ENCODE measurements around the gene SNRPA.
"Not testable (repeated sequence)": the region's sequence is repeated elsewhere in the genome, so short reads cannot be mapped to it uniquely, and the experiment has no call there.

Gene SNRPA

GRCh38 chr19:40747536-40747935 is 3.5 kb upstream of the SNRPA start:
- DNase-seq: no peak

- DNase-seq: peak; percentile 100
Observed at GRCh38 chr19:40750058-40750873, 737 bp upstream of the SNRPA start, which contains the start of gene ACTMAP. Gene ACTMAP, minus strand, starts transcription at chr19:40750477. Its CDS starts 674 bp downstream, at chr19:40749803.

GRCh38 chr19:40752257-40752781 is 1.3 kb downstream of the SNRPA start:
- no peak for DNase-seq

GRCh38 chr19:40754611-40755247 is 3.7 kb downstream of the SNRPA start:
- DNase-seq: peak; percentile 33

GRCh38 chr19:40755248-40755624 is 4.2 kb downstream of the SNRPA start:
- no peak for DNase-seq

GRCh38 chr19:40755791-40756190 is 4.8 kb downstream of the SNRPA start:
- DNase-seq: no peak

GRCh38 chr19:40756502-40757110 is 5.6 kb downstream of the SNRPA start:
- DNase-seq: no peak

GRCh38 chr19:40758491-40758890 is 7.5 kb downstream of the SNRPA start:
- no peak for DNase-seq

- no peak for DNase-seq
Observed at GRCh38 chr19:40759352-40759751, 8.3 kb downstream of the SNRPA start.

- no peak for DNase-seq
Observed at GRCh38 chr19:40762754-40763470, 11.9 kb downstream of the SNRPA start.

- no peak for DNase-seq
Observed at GRCh38 chr19:40763526-40763925, 12.5 kb downstream of the SNRPA start.

- DNase-seq: no peak
Observed at GRCh38 chr19:40763963-40764362, 13.0 kb downstream of the SNRPA start.

- not testable (repeated sequence) for DNase-seq
Observed at GRCh38 chr19:40766385-40766784, 15.4 kb downstream of the SNRPA start.

GRCh38 chr19:40768869-40769268 is 17.9 kb downstream of the SNRPA start:
- no peak for DNase-seq

- DNase-seq: not testable (repeated sequence)
Observed at GRCh38 chr19:40771101-40771862, 20.3 kb downstream of the SNRPA start.

GRCh38 chr19:40774916-40775631 is 24.1 kb downstream of the SNRPA start, which contains the start of gene MIA:
Gene MIA, plus strand, starts transcription at chr19:40775521. Its CDS starts 22 bp downstream, at chr19:40775543.
- no peak for DNase-seq

GRCh38 chr19:40775632-40776022 is 24.6 kb downstream of the SNRPA start:
- no peak for DNase-seq

- no peak for DNase-seq
Observed at GRCh38 chr19:40776364-40776763, 25.4 kb downstream of the SNRPA start.

GRCh38 chr19:40776932-40777644 is 26.1 kb downstream of the SNRPA start:
- peak; percentile 95 for DNase-seq

- DNase-seq: no peak
Observed at GRCh38 chr19:40777645-40777936, 26.6 kb downstream of the SNRPA start.
